Left ventricle myocardium inferior (tissue), 1 donor: Measurements from ENCODE around the gene DTL. TPM values are rescaled to one million over a fixed set of nuclear protein-coding genes. Genes with fewer than 3 reads are reported as not detected.
"Not testable (repeated sequence)": the region's sequence is repeated elsewhere in the genome, so short reads cannot be mapped to it uniquely, and the experiment has no call there.

Experiments used
- DNase-seq: peaks from one replicate; pipeline ENCODE4 v3.0.0-alpha.2; 2020
- H3K27ac ChIP-seq: fragments of 200-600 bp; replicated peaks from 2 replicates; pipeline ENCODE4 v1.8.0; 2021
- H3K27me3 ChIP-seq: fragments of 200-600 bp; 2 replicates; pipeline ENCODE4 v1.8.0; 2021; ENCODE audit warnings: low read depth
- H3K36me3 ChIP-seq: fragments of 200-600 bp; 2 replicates; pipeline ENCODE4 v1.8.0; 2021
- H3K4me1 ChIP-seq: fragments of 200-600 bp; 2 replicates; pipeline ENCODE4 v1.8.0; 2021
- H3K4me3 ChIP-seq: fragments of 200-600 bp; 2 replicates; pipeline ENCODE4 v1.8.0; 2021; ENCODE audit warnings: mild to moderate bottlenecking, moderate library complexity
- H3K9me3 ChIP-seq: fragments of 200-600 bp; replicated peaks from 2 replicates; pipeline ENCODE4 v1.8.0; 2021
- CTCF ChIP-seq: fragments of 200-600 bp; IDR thresholded peaks from 2 replicates; pipeline ENCODE4 v1.8.0; 2021; ENCODE audit warnings: antibody characterized with exemption, mild to moderate bottlenecking, borderline replicate concordance
- intact Hi-C: fragments of 100-400 bp; cut with micrococcal nuclease; formaldehyde crosslinking; loops from one replicate; pipeline ENCODE4 v1.11.0; 2022
- long read RNA-seq: library from polyadenylated mRNA; unstranded; transcript quantifications from one replicate; pipeline ENCODE4 v2.0.0, GENCODE V29; 2021
- total RNA-seq: library from RNA; stranded (reverse); fragmentation: NEBNext Ultra II Directional; extraction: Animal tissue kit (Norgen Biotek cat#: 25700); gene quantifications from one replicate; pipeline ENCODE4 v1.2.1, GENCODE V29; 2021
- donor health status: DM: no; HTN: yes; CAD: no; lungs with severe emphysema.

Gene DTL
- 0.30 TPM for total RNA-seq
- long read RNA-seq = 0 reads

- H3K27ac ChIP-seq = peak within 1 kb of the TSS; percentile 90
- H3K36me3 ChIP-seq = no peaks in the 10 kb centered on the region
- H3K4me1 ChIP-seq = peaks cover 38% of the 10 kb centered on the region
- peak; percentile 99 for DNase-seq
- H3K4me3 ChIP-seq = peak within 1 kb of the TSS; percentile 68
- peak; percentile 93 for TF ChIP-seq CTCF
- intact Hi-C loops = no loop called here
- H3K27me3 ChIP-seq = no peaks in the 10 kb centered on the region
- H3K9me3 ChIP-seq = no peaks in the 10 kb centered on the region
These were observed at the start of gene DTL, which contains the start of gene INTS7 for GRCh38 chr1:212035123-212035834. Gene DTL, plus strand, starts transcription at chr1:212035748. Its CDS starts 143 bp downstream, at chr1:212035891. Gene INTS7, minus strand, starts transcription at chr1:212035557. Its CDS starts 120 bp downstream, at chr1:212035437.

GRCh38 chr1:211986628-211987254 is 48.8 kb upstream of the DTL start:
- no peak for DNase-seq
- peaks cover 3% of the 10 kb centered on the region for H3K4me1 ChIP-seq
- H3K4me3 ChIP-seq = no peak overlapping the region
- intact Hi-C loops = no loop called here
- H3K27me3 ChIP-seq = no peaks in the 10 kb centered on the region
- no peak overlapping the region for H3K27ac ChIP-seq
- H3K9me3 ChIP-seq = no peaks in the 10 kb centered on the region
- peaks cover 37% of the 10 kb centered on the region for H3K36me3 ChIP-seq
- TF ChIP-seq CTCF = no peak

GRCh38 chr1:211991695-211992094 is 43.9 kb upstream of the DTL start:
- intact Hi-C loops = no loop called here
- TF ChIP-seq CTCF = no peak

GRCh38 chr1:211997426-211997825 is 38.1 kb upstream of the DTL start:
- H3K4me3 ChIP-seq, DNase-seq, intact Hi-C loops, H3K27me3 ChIP-seq, H3K27ac ChIP-seq, H3K4me1 ChIP-seq: not testable (repeated sequence)
- H3K9me3 ChIP-seq = peaks cover 16% of the 10 kb centered on the region
- peaks cover 26% of the 10 kb centered on the region for H3K36me3 ChIP-seq

More at GRCh38 chr1:211991695-211992094, 43.9 kb upstream of the DTL start:
- Histone ChIP-seq H3K4me3 (no peak overlapping the region), H3K27me3 (no peaks in the 10 kb centered on the region), H3K27ac (no peak overlapping the region), H3K36me3 (peaks cover 15% of the 10 kb centered on the region), H3K4me1 (peaks cover 7% of the 10 kb centered on the region), H3K9me3 (no peaks in the 10 kb centered on the region)
- no peak for DNase-seq

- no peak for TF ChIP-seq CTCF
- no peaks in the 10 kb centered on the region for H3K4me1 ChIP-seq
- H3K27ac ChIP-seq = no peak overlapping the region
- intact Hi-C loops = no loop called here
- H3K27me3 ChIP-seq = no peaks in the 10 kb centered on the region
- peaks cover 8% of the 10 kb centered on the region for H3K9me3 ChIP-seq
- H3K4me3 ChIP-seq = no peak overlapping the region
- no peak for DNase-seq
- H3K36me3 ChIP-seq = peaks cover 40% of the 10 kb centered on the region
These were observed 33.0 kb upstream of the DTL start for GRCh38 chr1:212002536-212002935.
